ENCODE results near the gene DHX9. TPM values are rescaled to one million over a fixed set of nuclear protein-coding genes. Genes with fewer than 3 reads are reported as not detected.

The DHX9 gene
- 100 to 1,000 TPM in 1 of 4 donors, 10 to 100 TPM in 3; 47.7 to 102 (median 84.9) TPM for total RNA-seq

DNA sequence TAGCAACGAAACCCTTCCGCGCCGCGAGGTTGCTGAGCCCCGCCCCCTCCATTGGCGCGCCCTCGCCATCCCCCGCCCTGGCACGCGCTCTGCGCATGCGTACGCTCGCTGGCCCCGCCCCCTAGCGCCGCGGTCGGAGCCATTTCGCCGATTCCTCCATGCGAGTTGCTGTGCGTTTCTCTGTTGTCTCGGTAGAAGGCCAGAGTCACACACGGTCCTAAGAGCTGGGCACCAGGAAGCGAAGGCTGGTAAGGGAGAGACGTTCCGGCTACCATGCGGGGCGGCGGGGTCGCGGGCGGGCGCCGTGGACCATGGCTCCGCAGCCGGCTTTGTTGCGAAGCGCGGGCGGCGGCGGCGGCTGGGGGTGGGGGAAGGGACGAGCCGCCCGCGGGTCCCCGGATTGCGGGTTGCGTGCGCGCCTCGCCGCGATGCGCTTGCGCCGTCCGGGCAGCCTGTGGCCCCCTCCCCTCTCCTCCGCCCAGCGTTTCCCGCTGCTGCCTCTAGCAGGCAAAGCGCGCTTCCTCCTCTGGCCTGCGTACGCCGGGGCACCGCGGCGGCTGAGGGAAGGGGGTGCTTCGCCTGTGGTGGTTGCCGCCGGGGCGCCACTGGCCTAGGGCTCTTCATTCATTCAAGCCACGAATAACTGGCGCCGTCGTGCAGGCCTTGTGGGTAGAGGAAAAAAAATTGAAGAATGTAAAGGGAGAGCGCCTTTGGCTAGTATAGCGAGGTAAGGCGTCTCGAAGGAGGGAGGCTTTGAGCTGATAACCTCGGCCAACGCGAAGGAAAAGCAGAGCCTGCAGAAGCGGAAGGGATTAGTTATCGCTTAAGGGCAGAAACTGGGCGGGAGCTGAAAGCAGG, at the start of gene DHX9:
Gene DHX9 (plus strand): TSS at position 139 of the 858 bp plus-strand sequence. CDS start 3,220 bp downstream, outside the sequence.
- TF ChIP-seq, protein P1, sequence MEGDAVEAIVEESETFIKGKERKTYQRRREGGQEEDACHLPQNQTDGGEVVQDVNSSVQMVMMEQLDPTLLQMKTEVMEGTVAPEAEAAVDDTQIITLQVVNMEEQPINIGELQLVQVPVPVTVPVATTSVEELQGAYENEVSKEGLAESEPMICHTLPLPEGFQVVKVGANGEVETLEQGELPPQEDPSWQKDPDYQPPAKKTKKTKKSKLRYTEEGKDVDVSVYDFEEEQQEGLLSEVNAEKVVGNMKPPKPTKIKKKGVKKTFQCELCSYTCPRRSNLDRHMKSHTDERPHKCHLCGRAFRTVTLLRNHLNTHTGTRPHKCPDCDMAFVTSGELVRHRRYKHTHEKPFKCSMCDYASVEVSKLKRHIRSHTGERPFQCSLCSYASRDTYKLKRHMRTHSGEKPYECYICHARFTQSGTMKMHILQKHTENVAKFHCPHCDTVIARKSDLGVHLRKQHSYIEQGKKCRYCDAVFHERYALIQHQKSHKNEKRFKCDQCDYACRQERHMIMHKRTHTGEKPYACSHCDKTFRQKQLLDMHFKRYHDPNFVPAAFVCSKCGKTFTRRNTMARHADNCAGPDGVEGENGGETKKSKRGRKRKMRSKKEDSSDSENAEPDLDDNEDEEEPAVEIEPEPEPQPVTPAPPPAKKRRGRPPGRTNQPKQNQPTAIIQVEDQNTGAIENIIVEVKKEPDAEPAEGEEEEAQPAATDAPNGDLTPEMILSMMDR (IDR thresholded peaks at IDR 0.05; ENCODE audit: low read depth), result no peak

DNA sequence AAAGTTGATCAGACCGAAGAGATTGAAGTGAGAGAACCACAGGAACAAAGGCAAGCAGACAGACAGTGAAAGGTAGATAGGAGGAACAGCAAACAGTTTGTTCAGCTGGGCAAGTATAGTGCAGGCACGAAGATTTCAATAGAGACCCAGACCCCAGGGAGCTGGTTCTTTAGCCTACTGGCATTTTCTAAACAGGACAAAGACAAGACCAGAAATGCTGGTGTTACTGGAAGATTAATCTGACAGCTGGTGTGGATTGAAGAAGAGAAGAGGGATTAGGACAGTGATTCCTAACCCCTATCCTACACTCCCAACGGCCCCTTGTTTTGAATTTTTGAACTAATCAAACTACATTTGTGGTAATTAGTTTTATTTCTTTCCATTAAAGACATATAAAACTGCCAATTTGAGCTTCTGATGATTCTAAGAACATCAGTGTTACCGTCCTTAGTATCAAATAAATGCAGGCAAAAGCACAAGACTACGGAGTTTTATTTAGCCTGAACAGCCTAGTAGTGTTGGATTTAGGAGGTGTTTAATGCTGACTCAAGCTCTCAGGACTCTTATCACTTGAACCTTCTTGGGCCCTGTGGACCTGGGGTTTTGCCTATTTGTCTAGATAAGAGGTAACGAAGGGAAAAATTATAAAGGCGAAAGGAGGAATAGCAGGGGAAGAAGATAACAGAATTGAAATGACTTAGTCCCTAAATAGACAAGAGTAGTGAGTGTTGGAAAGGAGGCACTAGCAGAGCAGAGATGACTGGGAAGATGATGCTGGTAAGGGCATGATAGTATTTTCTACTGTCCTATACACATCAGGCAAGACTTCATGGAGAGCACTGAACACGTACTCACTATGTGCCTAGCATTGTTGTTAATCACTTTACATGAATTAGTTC, 47.6 kb upstream of the DHX9 start:
- TF ChIP-seq, protein P1 (IDR thresholded peaks at IDR 0.05; ENCODE audit: low read depth), result no peak

DNA sequence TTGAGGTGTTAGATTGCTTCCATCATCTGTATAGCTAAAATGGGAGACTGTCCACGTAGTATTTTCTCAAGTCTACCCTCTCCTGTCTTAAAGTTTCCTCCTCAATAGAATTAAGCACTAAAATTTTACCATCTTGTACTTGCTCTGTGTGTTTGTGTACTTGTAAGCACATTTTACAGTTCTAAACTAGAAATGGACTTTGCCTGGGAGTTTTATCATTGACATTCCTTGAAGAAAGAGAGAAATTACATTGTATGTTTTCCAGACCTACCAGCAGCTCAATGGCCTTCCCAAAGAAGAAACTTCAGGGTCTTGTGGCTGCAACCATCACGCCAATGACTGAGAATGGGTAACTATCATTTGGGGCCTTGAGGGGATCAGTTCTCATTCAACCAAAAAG, 45.1 kb upstream of the DHX9 start:
- TF ChIP-seq, protein P1 (IDR thresholded peaks at IDR 0.05; ENCODE audit: low read depth), result no peak

DNA sequence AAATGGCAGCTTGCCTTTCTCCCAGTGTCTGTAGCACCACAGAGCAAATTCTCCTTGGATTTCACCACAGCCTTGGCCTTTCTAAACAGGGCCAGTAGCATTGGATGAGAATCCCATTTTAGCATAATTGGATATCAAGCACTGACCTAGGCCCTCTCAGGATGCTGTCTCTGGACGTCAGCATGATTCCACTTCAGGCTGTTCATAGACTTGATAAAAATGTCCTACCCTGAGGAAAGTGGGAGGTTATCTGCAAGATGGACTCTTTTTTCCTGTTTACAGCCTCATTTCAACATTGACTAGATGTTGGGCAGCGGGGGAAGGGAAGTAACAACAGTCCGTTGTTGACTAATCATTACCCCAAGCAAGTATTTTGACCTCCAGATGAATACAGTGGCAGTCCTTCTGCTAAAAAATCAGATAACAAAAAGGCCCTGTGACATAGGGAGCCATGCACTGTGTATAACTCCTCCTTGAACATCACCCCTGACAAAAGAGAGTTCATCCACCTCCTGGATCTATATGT, 44.4 kb upstream of the DHX9 start:
- TF ChIP-seq, protein P1 (IDR thresholded peaks at IDR 0.05; ENCODE audit: low read depth), result no peak

DNA sequence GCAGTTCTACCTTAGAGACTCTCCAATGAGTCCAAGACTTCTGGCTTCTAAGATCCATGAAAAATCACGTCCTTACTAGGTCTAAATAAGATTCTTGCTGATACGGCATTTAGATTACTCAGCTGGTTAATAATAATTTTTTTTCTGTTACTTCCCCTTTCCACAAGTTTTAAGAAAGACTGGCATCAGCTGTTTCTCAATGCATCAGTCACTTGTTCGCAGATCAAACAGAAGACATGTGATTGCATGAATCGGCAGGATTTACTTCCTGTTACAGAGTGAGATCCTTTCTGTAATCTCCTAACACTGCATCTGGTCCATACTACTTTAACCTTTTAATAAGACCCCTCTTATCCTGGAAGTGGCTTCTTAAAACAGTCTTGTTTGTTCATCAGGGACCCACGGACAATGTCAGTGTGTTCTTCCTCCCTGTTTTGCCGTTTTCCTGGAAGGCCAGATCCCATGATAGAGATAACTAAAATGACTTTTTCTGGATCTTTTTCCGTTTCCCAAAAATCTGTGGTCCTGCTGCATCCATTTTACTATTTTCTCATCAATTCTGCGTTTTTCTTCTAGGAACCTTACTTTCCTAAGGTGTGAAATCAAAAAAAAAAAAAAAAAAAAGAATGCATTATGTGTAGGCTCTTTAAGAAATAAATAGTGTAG, 43.5 kb upstream of the DHX9 start:
- TF ChIP-seq, protein P1 (IDR thresholded peaks at IDR 0.05; ENCODE audit: low read depth), result no peak

DNA sequence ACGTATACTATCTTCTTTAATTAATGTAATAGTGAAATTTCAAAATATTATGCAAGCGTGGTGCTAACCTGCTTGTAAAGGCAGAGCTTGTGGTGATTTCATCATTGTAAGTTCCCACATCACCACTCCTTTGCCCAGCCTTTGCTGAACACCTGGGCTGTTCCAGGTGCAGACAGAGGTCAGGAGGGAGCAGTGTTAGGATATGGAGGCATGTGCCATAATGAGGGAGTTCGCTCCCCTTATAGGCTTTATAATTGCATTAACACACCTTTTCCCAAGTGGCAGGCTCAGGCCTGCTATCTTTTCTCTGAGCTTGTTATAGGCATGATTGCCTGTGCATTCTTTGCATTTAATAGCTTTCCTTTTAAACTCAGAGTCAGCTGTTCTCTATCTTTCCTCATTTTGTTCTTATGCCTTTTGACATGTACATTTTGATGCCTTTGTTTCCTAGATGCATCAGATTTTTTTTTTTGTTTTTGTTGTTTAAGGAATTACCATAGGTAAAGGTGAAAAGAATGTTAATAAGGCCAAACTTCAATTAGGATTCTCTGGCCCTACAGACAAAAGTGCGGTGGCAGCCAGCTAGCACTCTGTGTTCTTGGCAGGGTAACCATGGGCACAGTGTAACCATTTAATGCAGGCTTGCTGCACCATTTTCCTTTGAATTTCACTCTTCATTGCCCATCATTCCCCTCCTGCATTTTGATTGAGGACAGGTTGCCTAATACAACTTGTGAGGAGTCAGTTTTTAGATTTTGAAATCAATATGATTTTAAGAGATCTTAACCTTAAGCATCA, 36.9 kb upstream of the DHX9 start:
- TF ChIP-seq, protein P1 (IDR thresholded peaks at IDR 0.05; ENCODE audit: low read depth), result no peak

Data from subcutaneous adipose tissue (tissue), 4 donors.